KMS-11 (cell line): ENCODE results near the gene CCNE1.

Experiments used
- H2AFZ ChIP-seq: fragments of 200-600 bp; sonication (generic); 2 replicates; pipeline ENCODE4 v1.6.1; 2016; ENCODE audit warnings: antibody characterized with exemption, mixed run types, low read depth
- H3K27ac ChIP-seq: fragments of 200-600 bp; sonication (generic); 2 replicates; pipeline ENCODE4 v1.6.1; 2016; ENCODE audit warnings: mild to moderate bottlenecking, mixed run types
- H3K27me3 ChIP-seq: fragments of 200-600 bp; sonication (generic); 2 replicates; pipeline ENCODE4 v1.6.1; 2017; ENCODE audit warnings: mild to moderate bottlenecking, low read depth, mixed run types, moderate library complexity; ENCODE audit not compliant: insufficient read depth
- H3K36me3 ChIP-seq: fragments of 200-600 bp; sonication (generic); 2 replicates; pipeline ENCODE4 v1.6.1; 2017; ENCODE audit warnings: mild to moderate bottlenecking, mixed run types; ENCODE audit not compliant: insufficient read depth
- H3K4me1 ChIP-seq: fragments of 200-600 bp; sonication (generic); 2 replicates; pipeline ENCODE4 v1.6.1; 2016; ENCODE audit warnings: mild to moderate bottlenecking, low read depth, mixed run types; ENCODE audit not compliant: poor library complexity, severe bottlenecking
- H3K4me2 ChIP-seq: fragments of 200-600 bp; sonication (generic); 2 replicates; pipeline ENCODE4 v1.7.0; 2016; ENCODE audit warnings: mild to moderate bottlenecking, mixed run types
- H3K4me3 ChIP-seq: fragments of 200-600 bp; sonication (generic); IDR thresholded peaks from 2 replicates; pipeline ENCODE4 v1.6.1; 2017; ENCODE audit warnings: low read depth, low read length, mixed read lengths; ENCODE audit not compliant: insufficient read depth
- H3K79me2 ChIP-seq: fragments of 200-600 bp; sonication (generic); 2 replicates; pipeline ENCODE4 v1.6.1; 2016; ENCODE audit warnings: low read depth, mixed run types; ENCODE audit not compliant: insufficient read depth
- H3K9ac ChIP-seq: fragments of 200-600 bp; sonication (generic); 2 replicates; pipeline ENCODE4 v1.6.1; 2016; ENCODE audit warnings: mild to moderate bottlenecking, mixed run types
- H4K20me1 ChIP-seq: fragments of 200-600 bp; sonication (generic); 2 replicates; pipeline ENCODE4 v1.6.1; 2016; ENCODE audit warnings: mild to moderate bottlenecking, mixed run types; ENCODE audit not compliant: insufficient read depth
- CTCF ChIP-seq: fragments of 200-600 bp; sonication (generic); conservative IDR thresholded peaks from 2 replicates; pipeline ENCODE4 v1.6.1; 2017; ENCODE audit warnings: low read depth, mild to moderate bottlenecking, antibody characterized with exemption, low read length, moderate library complexity, mixed read lengths

Gene CCNE1

GRCh38 chr19:29777781-29778309 is 33.9 kb upstream of the CCNE1 start:
- Histone ChIP-seq H3K27ac (no peak overlapping the region), H3K9ac (no peak overlapping the region), H2AFZ (no peak overlapping the region), H3K4me3 (no peak overlapping the region), H3K4me2 (no peak overlapping the region), H3K36me3 (no peaks in the 10 kb centered on the region), H3K4me1 (no peaks in the 10 kb centered on the region), H3K27me3 (no peaks in the 10 kb centered on the region; the same call in 1 of the 2 replicates), H4K20me1 (no peaks in the 10 kb centered on the region), H3K79me2 (no peaks in the 10 kb centered on the region)
- no peak for TF ChIP-seq CTCF

DNA sequence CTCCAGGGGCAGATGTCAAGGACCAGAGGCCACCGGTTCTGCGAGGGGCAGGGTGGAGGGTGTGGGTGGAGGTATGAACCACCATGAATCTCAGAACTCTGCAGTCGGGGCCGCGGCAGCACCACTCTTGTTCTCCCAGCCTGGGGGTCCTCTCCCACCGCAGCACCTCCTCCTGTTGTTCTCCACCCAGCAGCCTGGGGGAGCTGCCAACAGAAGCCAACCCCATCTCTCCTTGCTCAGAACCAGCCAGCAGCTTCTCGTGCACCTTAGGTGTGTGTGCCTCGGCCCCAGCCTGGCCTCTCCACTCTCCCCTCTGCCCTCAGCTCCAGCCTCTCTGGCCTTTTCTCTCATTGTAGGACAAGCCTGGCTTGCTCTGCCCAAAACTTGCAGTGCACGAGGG is 31.9 kb upstream of the CCNE1 start:
- no peaks in the 10 kb centered on the region for H3K79me2 ChIP-seq
- no peak overlapping the region for H3K9ac ChIP-seq
- H3K4me3 ChIP-seq: no peak overlapping the region
- no peaks in the 10 kb centered on the region for H3K36me3 ChIP-seq
- H3K27me3 ChIP-seq: no peaks in the 10 kb centered on the region
- no peak overlapping the region for H2AFZ ChIP-seq
- no peak for TF ChIP-seq CTCF
- H3K27ac ChIP-seq: no peak overlapping the region
- no peaks in the 10 kb centered on the region for H3K4me1 ChIP-seq
- no peak overlapping the region for H3K4me2 ChIP-seq
- H4K20me1 ChIP-seq: no peaks in the 10 kb centered on the region

- Histone ChIP-seq H2AFZ (no peak overlapping the region), H3K27ac (no peak overlapping the region), H3K4me2 (no peak overlapping the region), H3K4me1 (no peaks in the 10 kb centered on the region), H4K20me1 (no peaks in the 10 kb centered on the region), H3K79me2 (no peaks in the 10 kb centered on the region), H3K27me3 (no peaks in the 10 kb centered on the region), H3K36me3 (no peaks in the 10 kb centered on the region), H3K9ac (no peak overlapping the region), H3K4me3 (no peak overlapping the region)
- TF ChIP-seq CTCF: no peak
These were observed 30.2 kb upstream of the CCNE1 start for GRCh38 chr19:29781386-29782259.

GRCh38 chr19:29782260-29782580 is 29.6 kb upstream of the CCNE1 start:
- H3K36me3 ChIP-seq: no peaks in the 10 kb centered on the region
- no peaks in the 10 kb centered on the region for H3K4me1 ChIP-seq
- no peaks in the 10 kb centered on the region for H3K27me3 ChIP-seq
- no peak for TF ChIP-seq CTCF
- no peak overlapping the region for H3K4me3 ChIP-seq
- H3K4me2 ChIP-seq: no peak overlapping the region
- H3K79me2 ChIP-seq: no peaks in the 10 kb centered on the region
- H2AFZ ChIP-seq: no peak overlapping the region
- H4K20me1 ChIP-seq: no peaks in the 10 kb centered on the region
- no peak overlapping the region for H3K27ac ChIP-seq
- H3K9ac ChIP-seq: no peak overlapping the region
